Endothelial cell of umbilical vein (primary cell): Measurements from ENCODE around the gene DPF1.

Experiments
- POLR2A ChIP-seq: IDR thresholded peaks from 2 replicates; pipeline ENCODE4 v1.6.1; 2012; ENCODE audit warnings: low read depth, mild to moderate bottlenecking, control low read depth, low read length
- TF ChIP-seq, protein P1 (sequence below), 2 donors: IDR thresholded peaks; 1 replicate in 1 of 2; 2 replicates in 1 of 2; pipeline ENCODE4 v1.5.1; 2011; ENCODE audit warnings: low read length in 2 of 2, mild to moderate bottlenecking in 2 of 2, moderate library complexity in 2 of 2, control low read depth in 1 of 2, inconsistent platforms in 1 of 2, low read depth in 1 of 2; ENCODE audit not compliant: insufficient read depth in 1 of 2; ENCODE audit errors: extremely low read depth in 1 of 2

DNA sequence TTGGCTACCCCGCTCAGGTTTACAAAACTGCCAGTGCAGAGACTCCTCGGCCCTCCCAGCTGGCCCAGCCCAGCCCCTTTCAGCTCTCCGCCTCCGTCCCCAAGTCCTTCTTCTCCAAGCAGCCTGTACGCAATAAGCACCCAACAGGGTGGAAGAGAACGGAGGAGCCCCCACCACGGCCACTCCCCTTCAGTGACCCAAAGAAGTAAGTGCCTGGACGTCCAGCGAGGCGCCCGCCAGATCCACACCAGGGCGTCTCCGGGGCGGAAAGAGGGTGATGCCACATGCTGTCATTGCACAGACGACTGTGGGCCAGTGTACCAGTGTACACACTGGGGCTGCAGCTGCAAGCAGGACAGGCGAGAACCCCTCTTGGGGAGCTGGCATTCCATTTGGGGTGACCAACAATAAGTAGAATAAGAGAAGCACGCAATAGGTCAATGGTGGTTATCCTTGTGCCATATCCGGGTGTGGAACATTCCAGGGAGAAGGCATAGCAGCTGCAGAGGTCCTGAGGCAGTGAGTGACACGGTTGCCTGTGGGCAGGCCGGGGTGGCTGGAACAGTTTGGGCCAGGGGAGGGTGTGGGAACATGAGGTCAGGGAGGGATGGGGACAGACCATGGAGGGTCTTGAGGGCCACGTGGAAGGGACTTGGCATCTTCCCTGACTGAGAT, 41.3 kb downstream of the DPF1 start:
- TF ChIP-seq, protein P1, sequence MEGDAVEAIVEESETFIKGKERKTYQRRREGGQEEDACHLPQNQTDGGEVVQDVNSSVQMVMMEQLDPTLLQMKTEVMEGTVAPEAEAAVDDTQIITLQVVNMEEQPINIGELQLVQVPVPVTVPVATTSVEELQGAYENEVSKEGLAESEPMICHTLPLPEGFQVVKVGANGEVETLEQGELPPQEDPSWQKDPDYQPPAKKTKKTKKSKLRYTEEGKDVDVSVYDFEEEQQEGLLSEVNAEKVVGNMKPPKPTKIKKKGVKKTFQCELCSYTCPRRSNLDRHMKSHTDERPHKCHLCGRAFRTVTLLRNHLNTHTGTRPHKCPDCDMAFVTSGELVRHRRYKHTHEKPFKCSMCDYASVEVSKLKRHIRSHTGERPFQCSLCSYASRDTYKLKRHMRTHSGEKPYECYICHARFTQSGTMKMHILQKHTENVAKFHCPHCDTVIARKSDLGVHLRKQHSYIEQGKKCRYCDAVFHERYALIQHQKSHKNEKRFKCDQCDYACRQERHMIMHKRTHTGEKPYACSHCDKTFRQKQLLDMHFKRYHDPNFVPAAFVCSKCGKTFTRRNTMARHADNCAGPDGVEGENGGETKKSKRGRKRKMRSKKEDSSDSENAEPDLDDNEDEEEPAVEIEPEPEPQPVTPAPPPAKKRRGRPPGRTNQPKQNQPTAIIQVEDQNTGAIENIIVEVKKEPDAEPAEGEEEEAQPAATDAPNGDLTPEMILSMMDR (IDR thresholded peaks at IDR 0.05; ENCODE audit: extremely low read depth in 1 of 2, insufficient read depth in 1 of 2, low read depth in 1 of 2, low read length in 2 of 2): no peak
- no peak for TF ChIP-seq POLR2A
